GM12878 (cell line): ENCODE data around the gene WDR26. TPM values are rescaled to one million over a fixed set of nuclear protein-coding genes. Genes with fewer than 3 reads are reported as not detected.

Experiments
- ATAC-seq: fragments of 200-7000 bp; cut with Tn5 transposase; 3 replicates; pipeline ENCODE4 v1.9.1; 2020; ENCODE audit warnings: mild to moderate bottlenecking, moderate library complexity
- BruUV-seq: library from RNA; stranded (reverse); fragments of 400-500 nt; replicated peaks from 2 replicates; lab custom pipeline; 2021; lab: Mats Ljungman, UMichigan
- CTCF ChIA-PET: fragments of 300-600 bp; sonication (Branson Sonifier 250); formaldehyde crosslinking; extraction: SDS; loops from one replicate; lab custom pipeline; 2021; ENCODE audit warnings: inconsistent platforms; lab: Yijun Ruan, JAX
- POLR2A ChIA-PET: fragments of 350-600 bp; formaldehyde crosslinking; extraction: SDS; loops from one replicate; lab custom pipeline; 2021; ENCODE audit warnings: inconsistent platforms; lab: Charles Lee
- RAD21 ChIA-PET: fragments of 300-600 bp; sonication (Branson Sonifier 250); formaldehyde crosslinking; loops from one replicate; lab custom pipeline; 2023; ENCODE audit warnings: antibody characterized with exemption; ENCODE audit not compliant: unreplicated experiment; lab: Charles Lee
- SMC1A ChIA-PET: fragments of 300-600 bp; sonication (Branson Sonifier 250); formaldehyde crosslinking; loops from one replicate; lab custom pipeline; 2023; ENCODE audit not compliant: unreplicated experiment, uncharacterized antibody; lab: Charles Lee
- DNase-seq: peaks from one replicate; pipeline ENCODE4 v3.0.0-alpha.2; 2011; ENCODE audit warnings: low read depth, low spot score
- FAIRE-seq: peaks from 3 replicates; lab custom pipeline; 2011; peaks lifted over from hg19 to GRCh38; lab: Jason Lieb, UNC
- H2AFZ ChIP-seq: 2 replicates; pipeline ENCODE4 v1.6.0; 2011; ENCODE audit warnings: low read depth, low read length, control low read depth; ENCODE audit not compliant: control insufficient read depth
- H3K27ac ChIP-seq: 2 replicates; pipeline ENCODE4 v1.5.1; 2011; ENCODE audit warnings: control low read depth; ENCODE audit not compliant: control insufficient read depth, insufficient read depth
- H3K27me3 ChIP-seq, 2 experiments: replicated peaks in 1 of 2; 2 replicates each; pipeline versions ENCODE4 v1.6.0 to v1.6.1; 2011; ENCODE audit warnings: low read length in 1 of 2; ENCODE audit not compliant: control insufficient read depth in 2 of 2, insufficient read depth in 2 of 2
- H3K36me3 ChIP-seq, 2 experiments: 2 replicates each; pipeline ENCODE4 v1.5.1; 2011; ENCODE audit warnings: low read length in 1 of 2; ENCODE audit not compliant: control insufficient read depth in 2 of 2, insufficient read depth in 2 of 2
- H3K4me1 ChIP-seq: 2 replicates; pipeline ENCODE4 v1.6.1; 2011; ENCODE audit warnings: mild to moderate bottlenecking, low read length, moderate library complexity, mixed read lengths; ENCODE audit not compliant: control insufficient read depth, insufficient read depth
- H3K4me2 ChIP-seq: 2 replicates; pipeline ENCODE4 v1.6.0; 2011; ENCODE audit warnings: control low read depth; ENCODE audit not compliant: control insufficient read depth, insufficient read depth
- H3K4me3 ChIP-seq: fragments of 200-600 bp; sonication (generic); 2 replicates; pipeline ENCODE4 v1.5.1; 2016
- H3K79me2 ChIP-seq: 2 replicates; pipeline ENCODE4 v1.6.0; 2011; ENCODE audit warnings: low read length; ENCODE audit not compliant: control insufficient read depth, insufficient read depth
- H3K9ac ChIP-seq: 2 replicates; pipeline ENCODE4 v1.8.0; 2011; ENCODE audit warnings: low read length, control low read depth, mixed read lengths; ENCODE audit not compliant: control insufficient read depth, insufficient read depth
- H3K9me3 ChIP-seq: replicated peaks from 3 replicates; pipeline ENCODE4 v1.5.1; 2011; ENCODE audit warnings: mild to moderate bottlenecking, low read length; ENCODE audit not compliant: control insufficient read depth, insufficient read depth
- H4K20me1 ChIP-seq: 2 replicates; pipeline ENCODE4 v1.6.0; 2011; ENCODE audit not compliant: control insufficient read depth, insufficient read depth
- CBX5 ChIP-seq: sonication (generic); IDR thresholded peaks from 2 replicates; pipeline ENCODE4 v1.6.1; 2016; ENCODE audit warnings: low read depth, moderate library complexity, mild to moderate bottlenecking, inconsistent platforms
- CREB1 ChIP-seq: IDR thresholded peaks from 2 replicates; pipeline ENCODE4 v1.6.1; 2012; ENCODE audit warnings: low read depth, mild to moderate bottlenecking, inconsistent platforms
- E4F1 ChIP-seq: fragments of 450-650 bp; IDR thresholded peaks from 2 replicates; pipeline ENCODE4 v1.6.1; 2018; ENCODE audit warnings: borderline replicate concordance, mild to moderate bottlenecking; ENCODE audit not compliant: partially characterized antibody
- EED ChIP-seq: sonication (generic); IDR thresholded peaks from 2 replicates; pipeline ENCODE4 v1.6.1; 2016; ENCODE audit warnings: antibody characterized with exemption, low read depth
- MEF2A ChIP-seq: IDR thresholded peaks from 2 replicates; pipeline ENCODE4 v1.6.1; 2011; ENCODE audit warnings: low read depth, mild to moderate bottlenecking, low read length, moderate library complexity; ENCODE audit not compliant: insufficient read depth
- MYB ChIP-seq: fragments of 150-350 bp; IDR thresholded peaks from 2 replicates; pipeline ENCODE4 v1.6.1; 2014; ENCODE audit warnings: mild to moderate bottlenecking, low read depth, low read length, borderline replicate concordance
- POLR2AphosphoS5 ChIP-seq: IDR thresholded peaks from 2 replicates; pipeline ENCODE4 v1.6.1; 2011; ENCODE audit warnings: mild to moderate bottlenecking, low read length, inconsistent platforms
- RELB ChIP-seq: fragments of 450-650 bp; IDR thresholded peaks from 2 replicates; pipeline ENCODE4 v1.6.1; 2017; ENCODE audit warnings: low read depth, mild to moderate bottlenecking, moderate library complexity
- SMAD1 ChIP-seq: fragments of 450-650 bp; IDR thresholded peaks from 2 replicates; pipeline ENCODE4 v1.6.1; 2018; ENCODE audit warnings: mild to moderate bottlenecking, low read depth; ENCODE audit not compliant: partially characterized antibody
- SMARCA5 ChIP-seq: fragments of 450-650 bp; IDR thresholded peaks from 2 replicates; pipeline ENCODE4 v1.6.1; 2017; ENCODE audit warnings: mild to moderate bottlenecking
- SP1 ChIP-seq: IDR thresholded peaks from one replicate; pipeline ENCODE4 v1.6.1; 2011; ENCODE audit warnings: low read depth, low read length
- STAT3 ChIP-seq: IDR thresholded peaks from 2 replicates; pipeline ENCODE4 v1.6.1; 2011; ENCODE audit warnings: low read depth, low read length, improper control_type of control experiment
- SUPT20H ChIP-seq: IDR thresholded peaks from 2 replicates; pipeline ENCODE4 v1.6.1; 2011; ENCODE audit warnings: low read depth, mild to moderate bottlenecking, low read length, moderate library complexity, borderline replicate concordance; ENCODE audit not compliant: control insufficient read depth
- TCF12 ChIP-seq: IDR thresholded peaks from 2 replicates; pipeline ENCODE4 v1.6.1; 2011; ENCODE audit warnings: low read depth, mild to moderate bottlenecking, low read length
- YBX1 ChIP-seq: fragments of 450-650 bp; IDR thresholded peaks from 2 replicates; pipeline ENCODE4 v1.6.1; 2016; ENCODE audit warnings: antibody characterized with exemption
- ZBTB4 ChIP-seq: fragments of 450-650 bp; formaldehyde crosslinking; IDR thresholded peaks from 2 replicates; pipeline ENCODE4 v1.4.0; 2022; ENCODE audit warnings: mild to moderate bottlenecking, moderate library complexity
- WGBS: methylation state at CpG from one replicate; pipeline ENCODE4 v1.1.6; 2016; ENCODE audit warnings: low lambda C conversion rate; ENCODE audit not compliant: insufficient replicate concordance, insufficient coverage; ENCODE audit errors: missing lambda C conversion rate; 5-methylcytosine and 5-hydroxymethylcytosine counted together
- in situ Hi-C: fragments of 300-500 bp; cut with MboI; formaldehyde crosslinking; loops from 9 replicates; pipeline ENCODE4 v1.14.3; 2018; ENCODE audit warnings: mixed read lengths
- intact Hi-C: fragments of 100-400 bp; cut with micrococcal nuclease; formaldehyde crosslinking; loops from one replicate; pipeline ENCODE4 v1.14.2; 2022; ENCODE audit not compliant: unreplicated experiment
- polyA plus RNA-seq, 11 experiments: library from polyadenylated mRNA; depleted of rRNA in 4 of 11; unstranded in 6 of 11; stranded (reverse) in 5 of 11; fragments of >200 nt; fragmentation: Nextera tagmentation in 4 of 11; fragmentation: Illumina TruSeq in 1 of 11; extraction: Ambion mirVana in 4 of 11; extraction: Trizol in 1 of 11; gene quantifications; 1 replicate in 1 of 11; 2 replicates in 10 of 11; pipeline versions ENCODE4 v1.2.1 to v1.2.3, GENCODE V29; 2011 to 2016; ENCODE audit warnings: inconsistent platforms in 2 of 11, missing spikeins in 2 of 11, low read depth in 1 of 11
- total RNA-seq, 4 experiments: library from RNA; depleted of rRNA in 3 of 4; stranded (reverse); fragments of >200 nt in 3 of 4; fragmentation: Illumina TruSeq in 1 of 4; extraction: Trizol in 1 of 4; gene quantifications; 2 replicates each; pipeline versions ENCODE4 v1.2.1 to v1.2.3, GENCODE V29; 2013 to 2021
- TF ChIP-seq, protein P1 (sequence below): fragments of 450-650 bp; conservative IDR thresholded peaks from 2 replicates; pipeline ENCODE4 v1.6.1; 2017; ENCODE audit warnings: mild to moderate bottlenecking, moderate library complexity

The WDR26 gene
- total and polyA plus RNA-seq, 10 of the 15 experiments (the other 5 are each of a cell fraction or from before 2014, with no cell fraction given), result 6.6 to 47.0 (median 24.4) TPM

DNA sequence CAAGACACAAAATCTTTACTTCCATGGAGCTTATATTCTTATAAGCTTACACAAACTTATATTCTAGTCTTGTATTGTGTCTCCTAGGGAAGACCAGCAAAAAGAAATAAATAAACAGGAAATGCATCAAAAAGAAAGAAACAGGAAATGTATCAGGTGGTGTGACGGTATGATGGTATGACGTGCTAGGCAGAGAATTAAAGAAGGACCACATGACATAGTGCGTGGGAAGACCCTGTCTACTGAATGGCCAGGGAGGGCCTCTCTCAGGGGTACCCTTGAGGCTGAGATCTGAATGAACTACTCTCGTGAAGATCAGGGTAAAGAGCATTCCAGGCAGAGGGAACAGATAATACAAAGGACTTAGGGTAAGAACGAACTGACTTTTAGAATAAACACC, 15.6 kb upstream of the WDR26 start:
- H3K36me3 ChIP-seq, result no peaks in the 10 kb centered on the region
- FAIRE-seq (no peak), ATAC-seq (no peak), DNase-seq (no peak)
- H3K79me2 ChIP-seq, result no peaks in the 10 kb centered on the region
- no peak overlapping the region for H3K4me3 ChIP-seq
- H3K27ac ChIP-seq, result no peak overlapping the region
- intact Hi-C loops (no loop called here), in situ Hi-C loops (no loop called here)
- H3K9me3 ChIP-seq, result no peaks in the 10 kb centered on the region
- H3K4me1 ChIP-seq, result no peaks in the 10 kb centered on the region
- BruUV-seq, result no TSS peak
- 84% methylated on average over 5 of the region's 5 CpGs for WGBS
- no peaks in the 10 kb centered on the region for H3K27me3 ChIP-seq
- H3K9ac ChIP-seq, result no peak overlapping the region
- ChIA-PET POLR2A (no interaction called here), SMC1A (no interaction called here), RAD21 (no interaction called here), CTCF (interaction anchor here (1.6 kb wide), 1 partner anchor 334 kb away, joined by 4 read pairs; no protein-coding TSS in a partner anchor)
- no peak overlapping the region for H3K4me2 ChIP-seq
- no peaks in the 10 kb centered on the region for H4K20me1 ChIP-seq
- no peak overlapping the region for H2AFZ ChIP-seq
- no peak for TF ChIP-seq SMARCA5
- no peak for TF ChIP-seq EED
- TF ChIP-seq MYB, result no peak
- no peak for TF ChIP-seq TCF12
- TF ChIP-seq, protein P1, sequence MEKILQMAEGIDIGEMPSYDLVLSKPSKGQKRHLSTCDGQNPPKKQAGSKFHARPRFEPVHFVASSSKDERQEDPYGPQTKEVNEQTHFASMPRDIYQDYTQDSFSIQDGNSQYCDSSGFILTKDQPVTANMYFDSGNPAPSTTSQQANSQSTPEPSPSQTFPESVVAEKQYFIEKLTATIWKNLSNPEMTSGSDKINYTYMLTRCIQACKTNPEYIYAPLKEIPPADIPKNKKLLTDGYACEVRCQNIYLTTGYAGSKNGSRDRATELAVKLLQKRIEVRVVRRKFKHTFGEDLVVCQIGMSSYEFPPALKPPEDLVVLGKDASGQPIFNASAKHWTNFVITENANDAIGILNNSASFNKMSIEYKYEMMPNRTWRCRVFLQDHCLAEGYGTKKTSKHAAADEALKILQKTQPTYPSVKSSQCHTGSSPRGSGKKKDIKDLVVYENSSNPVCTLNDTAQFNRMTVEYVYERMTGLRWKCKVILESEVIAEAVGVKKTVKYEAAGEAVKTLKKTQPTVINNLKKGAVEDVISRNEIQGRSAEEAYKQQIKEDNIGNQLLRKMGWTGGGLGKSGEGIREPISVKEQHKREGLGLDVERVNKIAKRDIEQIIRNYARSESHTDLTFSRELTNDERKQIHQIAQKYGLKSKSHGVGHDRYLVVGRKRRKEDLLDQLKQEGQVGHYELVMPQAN, result no peak
- no peak for TF ChIP-seq MEF2A
- TF ChIP-seq E4F1, result no peak
- TF ChIP-seq YBX1, result no peak
- TF ChIP-seq SP1, result no peak
- no peak for TF ChIP-seq CBX5
- TF ChIP-seq SUPT20H, result no peak
- TF ChIP-seq STAT3, result no peak
- TF ChIP-seq CREB1, result no peak
- TF ChIP-seq ZBTB4 (CRISPR knock-in tag), result no peak
- TF ChIP-seq SMAD1, result no peak
- no peak for TF ChIP-seq RELB
- no peak for TF ChIP-seq POLR2AphosphoS5
